H1 (cell line): ENCODE measurements around the gene COX14. TPM values are rescaled to one million over a fixed set of nuclear protein-coding genes. Genes with fewer than 3 reads are reported as not detected.

Experiments
- CTCF ChIA-PET: fragments of 300-600 bp; sonication (Branson Sonifier 250); formaldehyde crosslinking; loops from one replicate; lab custom pipeline; 2021; ENCODE audit not compliant: partially characterized antibody; lab: Charles Lee
- POLR2A ChIA-PET: fragments of 300-600 bp; sonication (Branson Sonifier 250); formaldehyde crosslinking; loops from one replicate; lab custom pipeline; 2021; ENCODE audit warnings: inconsistent platforms; ENCODE audit not compliant: partially characterized antibody; lab: Charles Lee
- DNase-seq, 2 experiments: peaks; one replicate each; pipeline versions ENCODE4 v3.0.0 to v3.0.0-alpha.2; 2010 to 2022; ENCODE audit warnings: low spot score in 2 of 2, low read depth in 1 of 2, mixed read lengths in 1 of 2
- FAIRE-seq: peaks from 2 replicates; lab custom pipeline; 2011; peaks lifted over from hg19 to GRCh38; lab: Jason Lieb, UNC
- H2AFZ ChIP-seq: 2 replicates; pipeline ENCODE4 v1.8.1; 2012; ENCODE audit warnings: low read length, inconsistent platforms
- H2AK5ac ChIP-seq: 2 replicates; pipeline ENCODE4 v1.6.1; 2013; ENCODE audit warnings: low read depth, low read length
- H2BK120ac ChIP-seq: replicated peaks from 2 replicates; pipeline ENCODE3; 2013; ENCODE audit warnings: low read depth, low read length, inconsistent platforms
- H2BK12ac ChIP-seq: 2 replicates; pipeline ENCODE4 v1.6.1; 2013; ENCODE audit warnings: low read depth, low read length
- H2BK15ac ChIP-seq: 2 replicates; pipeline ENCODE4 v1.6.1; 2013; ENCODE audit warnings: low read length
- H2BK20ac ChIP-seq: 2 replicates; pipeline ENCODE4 v1.6.1; 2013; ENCODE audit warnings: low read length
- H2BK5ac ChIP-seq: 2 replicates; pipeline ENCODE4 v1.6.1; 2013; ENCODE audit warnings: low read depth, low read length
- H3K14ac ChIP-seq: 2 replicates; pipeline ENCODE4 v1.6.1; 2013; ENCODE audit warnings: inconsistent platforms; ENCODE audit not compliant: insufficient read length
- H3K18ac ChIP-seq: 2 replicates; pipeline ENCODE4 v1.6.1; 2013; ENCODE audit warnings: low read length; ENCODE audit errors: extremely low read depth
- H3K23ac ChIP-seq: 2 replicates; pipeline ENCODE4 v1.6.1; 2013; ENCODE audit warnings: inconsistent platforms; ENCODE audit not compliant: insufficient read length
- H3K23me2 ChIP-seq: 2 replicates; pipeline ENCODE4 v1.6.1; 2013; ENCODE audit warnings: low read depth, low read length
- H3K27ac ChIP-seq: 2 replicates; pipeline ENCODE4 v1.6.1; 2011; ENCODE audit warnings: low read depth, low read length, inconsistent platforms
- H3K27me3 ChIP-seq, 4 experiments: replicated peaks in 1 of 4; 1 replicate in 1 of 4; 2 replicates in 3 of 4; pipeline versions ENCODE4 v1.6.1 to v1.8.1; 2011 to 2013; ENCODE audit warnings: low read length in 3 of 4, mild to moderate bottlenecking in 3 of 4, inconsistent platforms in 2 of 4, mixed read lengths in 2 of 4, moderate library complexity in 1 of 4; ENCODE audit not compliant: control insufficient read depth in 3 of 4, insufficient read depth in 3 of 4; ENCODE audit errors: extremely low read depth in 1 of 4
- H3K36me3 ChIP-seq, 4 experiments: 2 replicates each; pipeline versions ENCODE4 v1.6.1 to v1.8.1; 2011 to 2013; ENCODE audit warnings: mild to moderate bottlenecking in 4 of 4, low read length in 3 of 4, moderate library complexity in 2 of 4, control low read depth in 1 of 4, inconsistent platforms in 1 of 4; ENCODE audit not compliant: insufficient read depth in 4 of 4, control insufficient read depth in 2 of 4
- H3K4ac ChIP-seq: replicated peaks from 2 replicates; pipeline ENCODE3; 2013; ENCODE audit warnings: low read length, low read depth, mixed read lengths, inconsistent platforms; ENCODE audit not compliant: insufficient read length
- H3K4me1 ChIP-seq, 4 experiments: replicated peaks in 1 of 4; 1 replicate in 1 of 4; 2 replicates in 3 of 4; pipeline versions ENCODE4 v1.6.1 to v1.8.1; 2011 to 2013; ENCODE audit warnings: low read length in 3 of 4, inconsistent platforms in 2 of 4, mixed read lengths in 1 of 4; ENCODE audit not compliant: insufficient read depth in 4 of 4, control insufficient read depth in 3 of 4
- H3K4me2 ChIP-seq, 2 experiments: 2 replicates each; pipeline versions ENCODE4 v1.6.1 to v1.8.1; 2011 to 2013; ENCODE audit warnings: low read depth in 2 of 2, low read length in 2 of 2, control low read depth in 1 of 2, inconsistent platforms in 1 of 2, mild to moderate bottlenecking in 1 of 2; ENCODE audit not compliant: insufficient read depth in 1 of 2
- H3K4me3 ChIP-seq, 4 experiments: fragments of 200-600, 300-600 bp in 1 of 4; sonication (generic), shearing (Covaris generic), sonication (Bioruptor Twin) in 1 of 4; 2 replicates each; pipeline versions ENCODE4 v1.5.1 to v1.8.1; 2011 to 2016; ENCODE audit warnings: low read length in 4 of 4, low read depth in 3 of 4, control low read depth in 2 of 4, inconsistent platforms in 2 of 4, mild to moderate bottlenecking in 2 of 4, mixed read lengths in 1 of 4, moderate library complexity in 1 of 4; ENCODE audit not compliant: insufficient read depth in 2 of 4; ENCODE audit errors: extremely low read depth in 1 of 4
- H3K56ac ChIP-seq: replicated peaks from 2 replicates; pipeline ENCODE3; 2013; ENCODE audit warnings: low read depth, mild to moderate bottlenecking, mixed read lengths, low read length, inconsistent platforms; ENCODE audit not compliant: insufficient read length
- H3K79me1 ChIP-seq: 2 replicates; pipeline ENCODE4 v1.6.1; 2013; ENCODE audit warnings: low read depth, low read length, control low read depth
- H3K79me2 ChIP-seq, 2 experiments: 2 replicates each; pipeline versions ENCODE4 v1.6.1 to v1.8.1; 2012 to 2013; ENCODE audit warnings: low read length in 2 of 2, mild to moderate bottlenecking in 2 of 2, inconsistent platforms in 1 of 2; ENCODE audit not compliant: insufficient read depth in 2 of 2, control insufficient read depth in 1 of 2
- H3K9ac ChIP-seq, 4 experiments: replicated peaks in 1 of 4; 1 replicate in 1 of 4; 2 replicates in 3 of 4; pipeline versions ENCODE4 v1.6.1 to v1.8.1; 2011 to 2013; ENCODE audit warnings: low read depth in 3 of 4, low read length in 3 of 4, control low read depth in 2 of 4, mild to moderate bottlenecking in 2 of 4, moderate library complexity in 2 of 4, inconsistent platforms in 1 of 4; ENCODE audit errors: extremely low read depth in 1 of 4
- H3K9me3 ChIP-seq, 2 experiments: 2 replicates each; pipeline versions ENCODE4 v1.6.1 to v1.8.1; 2012 to 2013; ENCODE audit warnings: mild to moderate bottlenecking in 2 of 2, moderate library complexity in 2 of 2, control low read depth in 1 of 2, inconsistent platforms in 1 of 2, low read depth in 1 of 2, low read length in 1 of 2, mixed read lengths in 1 of 2; ENCODE audit not compliant: insufficient read depth in 2 of 2
- H4K20me1 ChIP-seq, 2 experiments: replicated peaks in 1 of 2; 2 replicates each; pipeline versions ENCODE3 to v1.8.1; 2011 to 2013; ENCODE audit warnings: inconsistent platforms in 2 of 2, low read length in 2 of 2, mild to moderate bottlenecking in 1 of 2; ENCODE audit not compliant: insufficient read depth in 2 of 2, control insufficient read depth in 1 of 2
- H4K5ac ChIP-seq: 2 replicates; pipeline ENCODE4 v1.6.1; 2013; ENCODE audit warnings: low read length, low read depth, mixed read lengths, inconsistent platforms; ENCODE audit not compliant: insufficient read length
- H4K8ac ChIP-seq: 2 replicates; pipeline ENCODE4 v1.8.0; 2013; ENCODE audit warnings: mild to moderate bottlenecking, moderate library complexity, low read length, inconsistent platforms; ENCODE audit not compliant: insufficient read depth; ENCODE audit errors: extremely low read depth
- H4K91ac ChIP-seq: replicated peaks from 2 replicates; pipeline ENCODE3; 2013; ENCODE audit warnings: low read length, mixed read lengths, inconsistent platforms; ENCODE audit not compliant: insufficient read length
- BRCA1 ChIP-seq: IDR thresholded peaks from 2 replicates; pipeline ENCODE4 v1.6.1; 2012; ENCODE audit warnings: low read depth, low read length, improper control_type of control experiment
- CTCF ChIP-seq, 3 experiments: IDR thresholded peaks; 1 replicate in 2 of 3; 2 replicates in 1 of 3; pipeline versions ENCODE4 v1.5.1 to v1.6.1; 2011; ENCODE audit warnings: low read length in 3 of 3, mild to moderate bottlenecking in 3 of 3, inconsistent platforms in 2 of 3, low read depth in 1 of 3, moderate library complexity in 1 of 3; ENCODE audit not compliant: insufficient read depth in 1 of 3; ENCODE audit errors: control extremely low read depth in 1 of 3
- POU5F1 ChIP-seq: IDR thresholded peaks from 2 replicates; pipeline ENCODE4 v1.6.1; 2011; ENCODE audit warnings: low read depth, mild to moderate bottlenecking, low read length, moderate library complexity
- TCF12 ChIP-seq: IDR thresholded peaks from 2 replicates; pipeline ENCODE4 v1.6.1; 2011; ENCODE audit warnings: low read depth, mild to moderate bottlenecking, low read length
- WGBS, 2 experiments: shearing (Covaris generic) in 1 of 2; methylation state at CpG; one replicate each; pipeline versions ENCODE4 v1.1.6 to v1.1.7; 2013 to 2015; ENCODE audit warnings: low lambda C conversion rate in 2 of 2, mixed read lengths in 2 of 2, inconsistent platforms in 1 of 2, low coverage in 1 of 2, missing lambda C conversion rate in 1 of 2; ENCODE audit not compliant: insufficient replicate concordance in 2 of 2, insufficient coverage in 1 of 2, insufficient read length in 1 of 2; ENCODE audit errors: extremely low coverage in 1 of 2, missing lambda C conversion rate in 1 of 2; 5-methylcytosine and 5-hydroxymethylcytosine counted together
- polyA plus RNA-seq, 7 experiments: library from polyadenylated mRNA; depleted of rRNA in 3 of 7; stranded (reverse) in 5 of 7; unstranded in 2 of 7; fragments of >200 nt in 5 of 7; fragments of 200-250 nt in 2 of 7; gene quantifications; 1 replicate in 5 of 7; 2 replicates in 1 of 7; 4 replicates in 1 of 7; pipeline versions ENCODE4 v1.2.1 to v1.2.3, GENCODE V29; 2011 to 2013; ENCODE audit warnings: missing spikeins in 2 of 7, mixed read lengths in 2 of 7
- total RNA-seq: library from RNA; stranded (reverse); fragmentation: NEBNext Ultra II Directional; extraction: Animal tissue kit (Norgen Biotek cat#: 25700); gene quantifications from 2 replicates; pipeline ENCODE4 v1.2.1, GENCODE V29; 2021

The COX14 gene
- total and polyA plus RNA-seq, 2 of the 8 experiments (the other 6 are each of a cell fraction or from before 2014, with no cell fraction given), result 40.1 to 102 TPM

GRCh38 chr12:50062728-50063460 is 49.1 kb upstream of the COX14 start:
- H3K4me3 ChIP-seq, result no peak overlapping the region
- no peak overlapping the region for H2BK5ac ChIP-seq
- H3K27ac ChIP-seq, result no peak overlapping the region
- H3K4me2 ChIP-seq, result no peak overlapping the region
- no peak overlapping the region for H2BK15ac ChIP-seq
- FAIRE-seq, result no peak
- H2BK20ac ChIP-seq, result no peak overlapping the region
- no peak overlapping the region for H4K91ac ChIP-seq
- no peak overlapping the region for H3K56ac ChIP-seq
- TF ChIP-seq POU5F1, result no peak
- no peak for TF ChIP-seq BRCA1
- no peak for TF ChIP-seq TCF12
- TF ChIP-seq CTCF (IDR thresholded peaks at IDR 0.05; ENCODE audit: control extremely low read depth in 1 of 3, insufficient read depth in 1 of 3, low read depth in 1 of 3, low read length in 3 of 3), result peak in 2 of 3 experiments; percentile 17 to 20; a peak in 2 of 4 replicates
- TF ChIP-seq, all 59 proteins: peak for 1
- ChIA-PET CTCF (interaction anchor here (0.6 to 22.8 kb wide), 8 partner anchors 9 to 419 kb away, joined by 3 to 420 read pairs (median 4); partner anchors contain the start of genes AQP6 and SMARCD1), POLR2A (interaction anchor here (0.6 to 1.0 kb wide), 4 partner anchors 11 to 229 kb away, joined by 3 to 4 read pairs (median 3); no protein-coding TSS in a partner anchor)
- H3K18ac ChIP-seq, result no peak overlapping the region
- no peak overlapping the region for H2BK12ac ChIP-seq
- no peaks in the 10 kb centered on the region for H3K23me2 ChIP-seq
- H4K5ac ChIP-seq, result no peak overlapping the region
- H2AK5ac ChIP-seq, result no peak overlapping the region
- no peak overlapping the region for H3K23ac ChIP-seq
- DNase-seq, result no peak
- peaks cover 0 to 5% (median 0%) of the 10 kb centered on the region in 4 experiments; a peak in 1 of 7 replicates for H3K4me1 ChIP-seq
- no peak overlapping the region for H2BK120ac ChIP-seq
- peaks cover 0 to 2% of the 10 kb centered on the region in 2 experiments for H4K20me1 ChIP-seq
- no peaks in the 10 kb centered on the region for H3K79me1 ChIP-seq
- H4K8ac ChIP-seq, result no peak overlapping the region
- WGBS, 2 experiments, result 83% methylated on average over 5 of the region's 5 CpGs; no CpG with 5 or more reads in 1 of the 2 experiments
- no peak overlapping the region for H3K9ac ChIP-seq
- H2AFZ ChIP-seq, result no peak overlapping the region
- no peak overlapping the region for H3K14ac ChIP-seq
- no peaks in the 10 kb centered on the region for H3K9me3 ChIP-seq
- H3K79me2 ChIP-seq, result no peaks in the 10 kb centered on the region
- no peak overlapping the region for H3K4ac ChIP-seq
- no peaks in the 10 kb centered on the region for H3K36me3 ChIP-seq
- peaks cover 9 to 38% (median 21%) of the 10 kb centered on the region in 4 experiments for H3K27me3 ChIP-seq
